Neural cell (in vitro differentiated cells): Measurements from ENCODE around the gene MRPL23.

Experiments used
- CTCF ChIP-seq: fragments of 450-650 bp; IDR thresholded peaks from 2 replicates; pipeline ENCODE4 v1.5.1; 2014; ENCODE audit warnings: antibody characterized with exemption, mild to moderate bottlenecking, moderate library complexity; ENCODE audit not compliant: poor library complexity, severe bottlenecking
- EP300 ChIP-seq: fragments of 450-650 bp; conservative IDR thresholded peaks from 2 replicates; pipeline ENCODE4 v1.6.1; 2014; ENCODE audit warnings: antibody characterized with exemption, mild to moderate bottlenecking, moderate library complexity; ENCODE audit not compliant: poor library complexity, severe bottlenecking
- EZH2 ChIP-seq: fragments of 200-600, 300-800 bp; shearing (Covaris generic), sonication (generic); IDR thresholded peaks from 2 replicates; pipeline ENCODE4 v1.6.1; 2014; ENCODE audit warnings: antibody characterized with exemption, low read length, borderline replicate concordance, mild to moderate bottlenecking; ENCODE audit not compliant: insufficient read depth, poor library complexity, severe bottlenecking
- POLR2AphosphoS5 ChIP-seq: IDR thresholded peaks from 2 replicates; pipeline ENCODE4 v1.6.1; 2012
- SMC3 ChIP-seq: fragments of 450-650 bp; conservative IDR thresholded peaks from 2 replicates; pipeline ENCODE4 v1.6.1; 2014; ENCODE audit warnings: antibody characterized with exemption, mild to moderate bottlenecking, moderate library complexity; ENCODE audit not compliant: poor library complexity

DNA sequence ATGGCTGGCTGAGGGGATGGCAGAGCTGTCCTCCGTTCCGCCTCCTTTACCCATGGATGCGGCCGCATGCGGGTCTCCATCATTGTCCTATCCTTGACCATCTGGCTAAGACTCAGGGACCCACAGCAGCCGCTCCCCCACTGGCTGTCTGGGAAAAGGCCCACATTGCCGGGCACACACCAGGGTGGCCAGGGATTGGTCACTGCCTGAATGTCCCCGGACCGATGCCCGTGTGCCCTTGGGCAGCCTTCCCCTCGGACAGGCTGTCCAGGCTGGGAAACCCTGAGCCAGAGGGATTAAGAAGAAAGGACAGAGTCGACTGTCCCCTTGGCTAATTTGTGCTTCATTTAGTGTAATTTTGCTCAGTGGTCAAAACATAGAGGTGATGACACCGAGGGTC, 28.1 kb downstream of the MRPL23 start:
- TF ChIP-seq CTCF, result no peak
- no peak for TF ChIP-seq POLR2AphosphoS5
- TF ChIP-seq EZH2, result no peak
- no peak for TF ChIP-seq EP300
- TF ChIP-seq SMC3, result no peak
